ENCODE measurements around the gene LUZP1. TPM values are rescaled to one million over a fixed set of nuclear protein-coding genes. Genes with fewer than 3 reads are reported as not detected.

LUZP1 gene
- total and polyA plus RNA-seq, 2 donors (not counting 3 experiments of a cell fraction or from before 2014, with no cell fraction given), result 26.3 to 82.4 TPM

DNA sequence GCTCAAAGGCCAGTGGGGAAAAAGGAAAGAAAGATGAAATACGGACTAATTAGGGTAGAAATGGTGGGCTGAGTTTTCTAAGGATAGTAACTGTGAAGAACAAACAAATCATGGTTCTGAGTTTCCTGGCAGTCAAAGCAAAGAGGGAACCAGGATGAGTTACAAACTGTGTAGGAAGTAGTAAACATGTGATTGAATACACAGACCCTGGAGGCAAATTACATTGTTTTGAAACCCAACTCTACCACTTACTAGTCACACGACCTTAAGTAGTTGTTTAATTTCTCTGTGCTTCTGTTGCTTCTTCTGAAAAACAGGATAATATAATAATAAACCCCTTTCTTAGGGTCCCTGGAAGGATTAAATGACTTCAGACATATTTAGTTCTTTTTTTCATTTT is 11.2 kb upstream of the LUZP1 start:
- H3K9me3 ChIP-seq (replicated peaks; ENCODE audit: control insufficient read depth, insufficient read depth, low read length), result no peaks in the 10 kb centered on the region
- H3K4me1 ChIP-seq (ENCODE audit: control insufficient read depth, extremely low read depth, insufficient read depth, low read length), result peaks cover 15% of the 10 kb centered on the region
- H3K27me3 ChIP-seq (ENCODE audit: control insufficient read depth in 2 of 2, insufficient read depth in 2 of 2, low read length in 2 of 2), result no peaks in the 10 kb centered on the region
- CTCF ChIA-PET, result interaction anchor here (1.0 to 8.5 kb wide), 7 partner anchors 11 to 99 kb away, joined by 3 to 671 read pairs (median 14); partner anchors contain the start of gene LUZP1
- POLR2A ChIA-PET, result interaction anchor here (1.2 kb wide), 1 partner anchor 80 kb away, joined by 3 read pairs; no protein-coding TSS in a partner anchor
- FAIRE-seq (no peak), DNase-seq (ENCODE audit: low read depth, low spot score) (no peak)
- no peaks in the 10 kb centered on the region for H3K9me1 ChIP-seq (replicated peaks; ENCODE audit: control insufficient read depth, extremely low read depth, insufficient read depth, low read length)
- H4K20me1 ChIP-seq (replicated peaks; ENCODE audit: control insufficient read depth, extremely low read depth, insufficient read depth, low read length), result no peaks in the 10 kb centered on the region
- BruUV-seq (replicated peaks), result no TSS peak
- H3K79me2 ChIP-seq (ENCODE audit: control insufficient read depth, insufficient read depth, low read length), result no peaks in the 10 kb centered on the region
- dilution Hi-C loops (cut with MboI; ENCODE audit: extremely low pct_ligation_motif_present, low sequenced_read_pairs), result loop anchor here (10.0 kb wide), 1 partner anchor 85 kb away; no protein-coding TSS in a partner anchor
- no peak for TF ChIP-seq MAX (IDR thresholded peaks at IDR 0.05; ENCODE audit: insufficient read depth, insufficient read length)
- no peak for TF ChIP-seq MYC (IDR thresholded peaks at IDR 0.05; ENCODE audit: low read depth, low read length)
- no peak for TF ChIP-seq POLR2A (IDR thresholded peaks at IDR 0.05; ENCODE audit: low read depth, low read length)
- H3K27ac ChIP-seq (ENCODE audit: insufficient read depth, low read depth, low read length), result no peak overlapping the region
- no peaks in the 10 kb centered on the region for H3K36me3 ChIP-seq (ENCODE audit: control insufficient read depth in 2 of 2, extremely low read depth in 1 of 2, insufficient read depth in 2 of 2, low read length in 2 of 2)
- no peak overlapping the region for H3K9ac ChIP-seq (replicated peaks; ENCODE audit: extremely low read depth, insufficient read depth, low read length)
- H3K4me3 ChIP-seq (replicated peaks in 1 of 3; ENCODE audit: insufficient read depth in 1 of 3, low read depth in 1 of 3, low read length in 3 of 3), result no peak overlapping the region
- no peak overlapping the region for H3K4me2 ChIP-seq (ENCODE audit: insufficient read depth, low read length)
- intact Hi-C loops (cut with micrococcal nuclease), result no loop called here
- no peak overlapping the region for H2AFZ ChIP-seq (ENCODE audit: low read depth, low read length)

DNA sequence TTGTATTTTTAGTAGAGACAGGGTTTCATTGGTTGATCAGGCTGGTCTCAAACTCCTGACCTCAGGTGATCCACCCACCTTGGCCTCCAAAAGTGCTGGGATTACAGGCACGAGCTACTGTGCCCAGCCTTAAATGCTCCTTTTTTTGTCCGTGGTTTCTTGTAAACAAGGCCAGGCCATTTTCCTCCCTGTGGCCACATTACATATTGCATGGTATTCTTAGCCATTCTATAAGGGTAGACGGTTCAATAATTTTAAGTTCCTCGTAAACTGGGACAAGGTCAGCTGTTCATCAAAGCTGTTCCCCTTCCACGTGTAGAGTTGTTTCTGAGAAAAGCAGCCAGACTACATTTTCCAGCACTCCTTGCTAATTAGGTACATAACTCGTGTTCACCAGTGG is 10.3 kb upstream of the LUZP1 start:
- POLR2A ChIA-PET, result interaction anchor here (1.2 kb wide), 1 partner anchor 79 kb away, joined by 3 read pairs; no protein-coding TSS in a partner anchor
- Histone ChIP-seq H3K9me1 (replicated peaks; ENCODE audit: control insufficient read depth, extremely low read depth, insufficient read depth, low read length) (no peaks in the 10 kb centered on the region), H2AFZ (ENCODE audit: low read depth, low read length) (no peak overlapping the region), H3K27ac (ENCODE audit: insufficient read depth, low read depth, low read length) (no peak overlapping the region), H3K9me3 (replicated peaks; ENCODE audit: control insufficient read depth, insufficient read depth, low read length) (no peaks in the 10 kb centered on the region), H3K4me3 (replicated peaks in 1 of 3; ENCODE audit: insufficient read depth in 1 of 3, low read depth in 1 of 3, low read length in 3 of 3) (no peak overlapping the region), H3K4me2 (ENCODE audit: insufficient read depth, low read length) (no peak overlapping the region), H3K9ac (replicated peaks; ENCODE audit: extremely low read depth, insufficient read depth, low read length) (no peak overlapping the region), H3K4me1 (ENCODE audit: control insufficient read depth, extremely low read depth, insufficient read depth, low read length) (peaks cover 15% of the 10 kb centered on the region), H3K36me3 (ENCODE audit: control insufficient read depth in 2 of 2, extremely low read depth in 1 of 2, insufficient read depth in 2 of 2, low read length in 2 of 2) (no peaks in the 10 kb centered on the region), H3K79me2 (ENCODE audit: control insufficient read depth, insufficient read depth, low read length) (no peaks in the 10 kb centered on the region), H3K27me3 (ENCODE audit: control insufficient read depth in 2 of 2, insufficient read depth in 2 of 2, low read length in 2 of 2) (no peaks in the 10 kb centered on the region), H4K20me1 (replicated peaks; ENCODE audit: control insufficient read depth, extremely low read depth, insufficient read depth, low read length) (no peaks in the 10 kb centered on the region)
- intact Hi-C loops (cut with micrococcal nuclease), result no loop called here
- TF ChIP-seq POLR2AphosphoS5 (IDR thresholded peaks at IDR 0.05; ENCODE audit: insufficient read depth, low read depth, low read length), result no peak
- TF ChIP-seq, protein P1, sequence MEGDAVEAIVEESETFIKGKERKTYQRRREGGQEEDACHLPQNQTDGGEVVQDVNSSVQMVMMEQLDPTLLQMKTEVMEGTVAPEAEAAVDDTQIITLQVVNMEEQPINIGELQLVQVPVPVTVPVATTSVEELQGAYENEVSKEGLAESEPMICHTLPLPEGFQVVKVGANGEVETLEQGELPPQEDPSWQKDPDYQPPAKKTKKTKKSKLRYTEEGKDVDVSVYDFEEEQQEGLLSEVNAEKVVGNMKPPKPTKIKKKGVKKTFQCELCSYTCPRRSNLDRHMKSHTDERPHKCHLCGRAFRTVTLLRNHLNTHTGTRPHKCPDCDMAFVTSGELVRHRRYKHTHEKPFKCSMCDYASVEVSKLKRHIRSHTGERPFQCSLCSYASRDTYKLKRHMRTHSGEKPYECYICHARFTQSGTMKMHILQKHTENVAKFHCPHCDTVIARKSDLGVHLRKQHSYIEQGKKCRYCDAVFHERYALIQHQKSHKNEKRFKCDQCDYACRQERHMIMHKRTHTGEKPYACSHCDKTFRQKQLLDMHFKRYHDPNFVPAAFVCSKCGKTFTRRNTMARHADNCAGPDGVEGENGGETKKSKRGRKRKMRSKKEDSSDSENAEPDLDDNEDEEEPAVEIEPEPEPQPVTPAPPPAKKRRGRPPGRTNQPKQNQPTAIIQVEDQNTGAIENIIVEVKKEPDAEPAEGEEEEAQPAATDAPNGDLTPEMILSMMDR (IDR thresholded peaks at IDR 0.05; ENCODE audit: extremely low read depth in 1 of 2, insufficient read depth in 1 of 2, low read depth in 1 of 2, low read length in 2 of 2), result peak; percentile 23 to 31
- CTCF ChIA-PET, result interaction anchor here (0.8 to 4.2 kb wide), 10 partner anchors 10 to 202 kb away, joined by 3 to 65 read pairs (median 5); partner anchors contain the start of gene LUZP1
- DNase-seq (ENCODE audit: low read depth, low spot score), result peak; percentile 57
- FAIRE-seq, result peak; percentile 66
- no TSS peak for BruUV-seq (replicated peaks)
- dilution Hi-C loops (cut with MboI; ENCODE audit: extremely low pct_ligation_motif_present, low sequenced_read_pairs), result no loop called here
